HepG2 (cell line): ENCODE results near the gene TVP23C. TPM values are rescaled to one million over a fixed set of nuclear protein-coding genes. Genes with fewer than 3 reads are reported as not detected.

Experiments used
- ATAC-seq: fragments of 200-7000 bp; cut with Tn5 transposase; 3 replicates; pipeline ENCODE4 v1.9.1; 2020; ENCODE audit warnings: mild to moderate bottlenecking, moderate library complexity
- BruUV-seq: library from RNA; stranded (reverse); fragments of 400-500 nt; replicated peaks from 2 replicates; lab custom pipeline; 2021; lab: Mats Ljungman, UMichigan
- CTCF ChIA-PET: fragments of 300-600 bp; formaldehyde crosslinking; extraction: SDS; loops from one replicate; lab custom pipeline; 2021; ENCODE audit warnings: low total read pairs, inconsistent platforms, low intra/inter-chr PET ratio; lab: Yijun Ruan, JAX
- POLR2A ChIA-PET: fragments of 350-600 bp; sonication (Branson Sonifier 250); formaldehyde crosslinking; loops from one replicate; lab custom pipeline; 2020; ENCODE audit warnings: antibody characterized with exemption, inconsistent platforms; lab: Yijun Ruan, JAX
- DNase-seq: peaks from one replicate; pipeline ENCODE4 v3.0.0-alpha.2; 2015; ENCODE audit warnings: low spot score
- FAIRE-seq: peaks from 3 replicates; lab custom pipeline; 2011; peaks lifted over from hg19 to GRCh38; lab: Jason Lieb, UNC
- H2AFZ ChIP-seq: one replicate; pipeline ENCODE4 v1.6.1; 2011; ENCODE audit warnings: low read length, inconsistent platforms
- H3K27ac ChIP-seq: fragments of 300-600 bp; 3 replicates; pipeline ENCODE4 v1.8.0; 2011; ENCODE audit warnings: mixed run types, mild to moderate bottlenecking, mixed read lengths, low read length, inconsistent platforms; ENCODE audit not compliant: insufficient read depth; ENCODE audit errors: extremely low read length
- H3K27me3 ChIP-seq, 2 experiments: fragments of 200-600 bp in 1 of 2; 2 replicates in 1 of 2; 3 replicates in 1 of 2; pipeline versions ENCODE4 v1.6.0 to v1.8.0; 2011; ENCODE audit warnings: low read length in 2 of 2, mild to moderate bottlenecking in 2 of 2, moderate library complexity in 2 of 2, inconsistent platforms in 1 of 2; ENCODE audit not compliant: insufficient read depth in 2 of 2, control insufficient read depth in 1 of 2
- H3K36me3 ChIP-seq, 2 experiments: fragments of 200-600 bp in 1 of 2; replicated peaks in 1 of 2; 2 replicates in 1 of 2; 3 replicates in 1 of 2; pipeline versions ENCODE4 v1.5.1 to v1.8.0; 2011; ENCODE audit warnings: low read length in 2 of 2, inconsistent platforms in 1 of 2; ENCODE audit not compliant: insufficient read depth in 2 of 2, control insufficient read depth in 1 of 2
- H3K4me1 ChIP-seq: 2 replicates; pipeline ENCODE4 v1.5.1; 2012; ENCODE audit warnings: low read length, inconsistent platforms; ENCODE audit not compliant: insufficient read depth
- H3K4me2 ChIP-seq: 2 replicates; pipeline ENCODE4 v1.6.0; 2011; ENCODE audit warnings: low read depth, low read length, inconsistent platforms
- H3K4me3 ChIP-seq, 3 experiments: fragments of 200-600 bp in 1 of 3; sonication (generic), shearing (Covaris generic) in 1 of 3; replicated peaks in 1 of 3; 2 replicates each; pipeline ENCODE4 v1.5.1; 2011 to 2016; ENCODE audit warnings: low read length in 3 of 3, inconsistent platforms in 2 of 3, low read depth in 2 of 3, mild to moderate bottlenecking in 2 of 3, control low read depth in 1 of 3, mixed read lengths in 1 of 3; ENCODE audit not compliant: insufficient read depth in 1 of 3
- H3K79me2 ChIP-seq: one replicate; pipeline ENCODE4 v1.6.1; 2011; ENCODE audit warnings: low read length, inconsistent platforms; ENCODE audit not compliant: insufficient read depth
- H3K9ac ChIP-seq: 2 replicates; pipeline ENCODE4 v1.6.0; 2011; ENCODE audit warnings: mild to moderate bottlenecking, low read depth, low read length, inconsistent platforms; ENCODE audit not compliant: insufficient read depth
- H3K9me3 ChIP-seq: 2 replicates; pipeline ENCODE4 v1.5.1; 2012; ENCODE audit warnings: mild to moderate bottlenecking, low read length
- H4K20me1 ChIP-seq: 2 replicates; pipeline ENCODE4 v1.6.0; 2011; ENCODE audit warnings: inconsistent platforms, mild to moderate bottlenecking, low read length, moderate library complexity; ENCODE audit not compliant: insufficient read depth
- RBM39 ChIP-seq: fragments of 200-400 bp; formaldehyde crosslinking; IDR thresholded peaks from one replicate; pipeline ENCODE4 v1.6.1; 2018; ENCODE audit warnings: antibody characterized with exemption, mild to moderate bottlenecking, low read depth, low read length; ENCODE audit not compliant: poor library complexity, severe bottlenecking
- SMAD1 ChIP-seq: sonication (generic); formaldehyde crosslinking; IDR thresholded peaks from 2 replicates; pipeline ENCODE4 v1.4.0; 2020; ENCODE audit warnings: missing genetic modification reagents, low read depth, mild to moderate bottlenecking, borderline replicate concordance
- SRSF1 ChIP-seq: fragments of 200-400 bp; formaldehyde crosslinking; optimal IDR thresholded peaks from 2 replicates; pipeline ENCODE3; 2017; ENCODE audit warnings: mild to moderate bottlenecking, low read depth, low read length, moderate library complexity
- TAF1 ChIP-seq: sonication (generic); formaldehyde crosslinking; IDR thresholded peaks from 2 replicates; pipeline ENCODE4 v1.4.0; 2020; ENCODE audit warnings: missing genetic modification reagents
- WGBS: methylation state at CpG from one replicate; pipeline ENCODE4 v1.1.6; 2017; ENCODE audit warnings: low lambda C conversion rate; 5-methylcytosine and 5-hydroxymethylcytosine counted together
- in situ Hi-C: cut with HindIII; loops from 2 replicates; pipeline ENCODE4 v1.10.0; 2017; ENCODE audit warnings: low pct_unique_long_range_greater_than_20kb; ENCODE audit not compliant: extremely low pct_ligation_motif_present
- intact Hi-C: fragments of 100-400 bp; cut with micrococcal nuclease; formaldehyde crosslinking; loops from one replicate; pipeline ENCODE4 v1.10.0; 2022; ENCODE audit not compliant: unreplicated experiment
- polyA plus RNA-seq, 8 experiments: library from polyadenylated mRNA; depleted of rRNA in 3 of 8; stranded (reverse) in 7 of 8; unstranded in 1 of 8; fragments of >200 nt; fragmentation: Illumina TruSeq in 4 of 8; extraction: Trizol in 4 of 8; gene quantifications; 2 replicates each; pipeline versions ENCODE4 v1.2.1 to v1.2.3, GENCODE V29; 2011 to 2016; ENCODE audit warnings: low read depth in 4 of 8, missing spikeins in 1 of 8, mixed read lengths in 1 of 8; ENCODE audit not compliant: insufficient read depth in 1 of 8
- total RNA-seq, 5 experiments: library from RNA; depleted of rRNA; stranded (reverse); fragments of >200 nt; fragmentation: Illumina TruSeq; extraction: Trizol; gene quantifications; 2 replicates each; pipeline ENCODE4 v1.2.3, GENCODE V29; 2016; ENCODE audit warnings: low read depth in 1 of 5
- TF ChIP-seq, protein P1 (sequence below): sonication (generic); formaldehyde crosslinking; IDR thresholded peaks from 2 replicates; pipeline ENCODE4 v1.4.0; 2020; ENCODE audit warnings: mild to moderate bottlenecking, missing genetic modification reagents
- TF ChIP-seq, protein P2 (sequence below): sonication (generic); formaldehyde crosslinking; conservative IDR thresholded peaks from 2 replicates; pipeline ENCODE4 v1.8.1; 2023; ENCODE audit warnings: missing genetic modification reagents

The TVP23C gene
- total and polyA plus RNA-seq, 2 of the 13 experiments (the other 11 are each of a cell fraction or from before 2014, with no cell fraction given), result 10.4 to 28.2 TPM

GRCh38 chr17:15478845-15479244 is 84.4 kb downstream of the TVP23C start:
- POLR2A ChIA-PET, result no interaction called here
- FAIRE-seq (no peak), DNase-seq (no peak), ATAC-seq (no peak)
- H3K4me1 ChIP-seq, result peaks cover 19% of the 10 kb centered on the region
- no peak overlapping the region for H2AFZ ChIP-seq
- H3K4me3 ChIP-seq, result no peak overlapping the region
- 95% methylated on average over 5 of the region's 5 CpGs for WGBS
- H3K9ac ChIP-seq, result no peak overlapping the region
- peaks cover 5 to 11% of the 10 kb centered on the region in 2 experiments; a peak in 4 of 5 replicates for H3K36me3 ChIP-seq
- in situ Hi-C loops, result no loop called here
- H3K79me2 ChIP-seq, result no peaks in the 10 kb centered on the region
- CTCF ChIA-PET, result no interaction called here
- no peak overlapping the region for H3K27ac ChIP-seq
- no peaks in the 10 kb centered on the region for H3K9me3 ChIP-seq
- H3K27me3 ChIP-seq, result no peaks in the 10 kb centered on the region
- BruUV-seq, result no TSS peak
- 0 out of 2 replicates have a peak, but pooled peaks cover 3% of the 10 kb centered on the region for H4K20me1 ChIP-seq
- TF ChIP-seq SRSF1 (no peak), SMAD1 (CRISPR knock-in tag) (no peak), RBM39 (no peak), TAF1 (CRISPR knock-in tag) (no peak)
- TF ChIP-seq, protein P1, sequence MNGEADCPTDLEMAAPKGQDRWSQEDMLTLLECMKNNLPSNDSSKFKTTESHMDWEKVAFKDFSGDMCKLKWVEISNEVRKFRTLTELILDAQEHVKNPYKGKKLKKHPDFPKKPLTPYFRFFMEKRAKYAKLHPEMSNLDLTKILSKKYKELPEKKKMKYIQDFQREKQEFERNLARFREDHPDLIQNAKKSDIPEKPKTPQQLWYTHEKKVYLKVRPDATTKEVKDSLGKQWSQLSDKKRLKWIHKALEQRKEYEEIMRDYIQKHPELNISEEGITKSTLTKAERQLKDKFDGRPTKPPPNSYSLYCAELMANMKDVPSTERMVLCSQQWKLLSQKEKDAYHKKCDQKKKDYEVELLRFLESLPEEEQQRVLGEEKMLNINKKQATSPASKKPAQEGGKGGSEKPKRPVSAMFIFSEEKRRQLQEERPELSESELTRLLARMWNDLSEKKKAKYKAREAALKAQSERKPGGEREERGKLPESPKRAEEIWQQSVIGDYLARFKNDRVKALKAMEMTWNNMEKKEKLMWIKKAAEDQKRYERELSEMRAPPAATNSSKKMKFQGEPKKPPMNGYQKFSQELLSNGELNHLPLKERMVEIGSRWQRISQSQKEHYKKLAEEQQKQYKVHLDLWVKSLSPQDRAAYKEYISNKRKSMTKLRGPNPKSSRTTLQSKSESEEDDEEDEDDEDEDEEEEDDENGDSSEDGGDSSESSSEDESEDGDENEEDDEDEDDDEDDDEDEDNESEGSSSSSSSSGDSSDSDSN (CRISPR knock-in tag), result no peak
- TF ChIP-seq, protein P2, sequence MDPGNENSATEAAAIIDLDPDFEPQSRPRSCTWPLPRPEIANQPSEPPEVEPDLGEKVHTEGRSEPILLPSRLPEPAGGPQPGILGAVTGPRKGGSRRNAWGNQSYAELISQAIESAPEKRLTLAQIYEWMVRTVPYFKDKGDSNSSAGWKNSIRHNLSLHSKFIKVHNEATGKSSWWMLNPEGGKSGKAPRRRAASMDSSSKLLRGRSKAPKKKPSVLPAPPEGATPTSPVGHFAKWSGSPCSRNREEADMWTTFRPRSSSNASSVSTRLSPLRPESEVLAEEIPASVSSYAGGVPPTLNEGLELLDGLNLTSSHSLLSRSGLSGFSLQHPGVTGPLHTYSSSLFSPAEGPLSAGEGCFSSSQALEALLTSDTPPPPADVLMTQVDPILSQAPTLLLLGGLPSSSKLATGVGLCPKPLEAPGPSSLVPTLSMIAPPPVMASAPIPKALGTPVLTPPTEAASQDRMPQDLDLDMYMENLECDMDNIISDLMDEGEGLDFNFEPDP (CRISPR knock-in tag), result no peak
- no peak overlapping the region for H3K4me2 ChIP-seq
- intact Hi-C loops, result no loop called here
